Neural cell (in vitro differentiated cells): ENCODE results near the gene TCEA3. TPM values are rescaled to one million over a fixed set of nuclear protein-coding genes. Genes with fewer than 3 reads are reported as not detected.

Experiments
- H2AFZ ChIP-seq: fragments of 200-600, 300-800 bp; sonication (generic), shearing (Covaris generic); 2 replicates; pipeline ENCODE4 v1.6.0; 2014; ENCODE audit warnings: low read depth, mild to moderate bottlenecking, antibody characterized with exemption, low read length, moderate library complexity
- H3F3A ChIP-seq: fragments of 200-600 bp; shearing (Covaris generic); 2 replicates; pipeline ENCODE4 v1.6.1; 2016; ENCODE audit warnings: mild to moderate bottlenecking, moderate library complexity, mixed read lengths, antibody characterized with exemption, low read length; ENCODE audit not compliant: insufficient read depth, poor library complexity, severe bottlenecking
- H3K27ac ChIP-seq: fragments of 200-600, 300-800 bp; sonication (generic), shearing (Covaris generic); 2 replicates; pipeline ENCODE4 v1.5.1; 2014; ENCODE audit warnings: mild to moderate bottlenecking, low read length, moderate library complexity
- H3K27me3 ChIP-seq: fragments of 300-800, 200-600 bp; sonication (generic), shearing (Covaris generic); 2 replicates; pipeline ENCODE4 v1.6.0; 2014; ENCODE audit warnings: mild to moderate bottlenecking, low read depth, low read length, moderate library complexity; ENCODE audit not compliant: insufficient read depth
- H3K36me3 ChIP-seq: fragments of 300-800, 200-600 bp; sonication (generic), shearing (Covaris generic); 2 replicates; pipeline ENCODE4 v1.5.1; 2014; ENCODE audit warnings: mild to moderate bottlenecking, antibody characterized with exemption, low read length, moderate library complexity; ENCODE audit not compliant: insufficient read depth
- H3K4me2 ChIP-seq: fragments of 300-800, 200-600 bp; sonication (generic), shearing (Covaris generic); 2 replicates; pipeline ENCODE4 v1.6.0; 2014; ENCODE audit warnings: mild to moderate bottlenecking, low read length
- H3K4me3 ChIP-seq: fragments of 300-800, 200-600 bp; sonication (generic), shearing (Covaris generic); 2 replicates; pipeline ENCODE4 v1.5.1; 2014; ENCODE audit warnings: mild to moderate bottlenecking, low read length, moderate library complexity
- H3K79me2 ChIP-seq: fragments of 200-600 bp; shearing (Covaris generic); replicated peaks from 2 replicates; pipeline ENCODE4 v1.6.0; 2014; ENCODE audit warnings: mild to moderate bottlenecking, low read length, moderate library complexity; ENCODE audit not compliant: insufficient read depth
- H3K9ac ChIP-seq: fragments of 300-800, 200-600 bp; sonication (generic), shearing (Covaris generic); 2 replicates; pipeline ENCODE4 v1.6.1; 2016; ENCODE audit warnings: mild to moderate bottlenecking, low read length, mixed read lengths
- H3K9me2 ChIP-seq: fragments of 200-600 bp; shearing (Covaris generic); 2 replicates; pipeline ENCODE4 v1.6.1; 2016; ENCODE audit warnings: mild to moderate bottlenecking, low read length, mixed read lengths; ENCODE audit not compliant: insufficient read depth
- H3K9me3 ChIP-seq: fragments of 200-600, 300-800 bp; sonication (generic), shearing (Covaris generic); 2 replicates; pipeline ENCODE4 v1.6.1; 2016; ENCODE audit warnings: mild to moderate bottlenecking, mixed run types, low read length, moderate library complexity, mixed read lengths
- H4K20me1 ChIP-seq: fragments of 200-600 bp; shearing (Covaris generic); 2 replicates; pipeline ENCODE4 v1.6.1; 2016; ENCODE audit warnings: mild to moderate bottlenecking, mixed run types; ENCODE audit not compliant: insufficient read depth
- CTCF ChIP-seq: fragments of 450-650 bp; IDR thresholded peaks from 2 replicates; pipeline ENCODE4 v1.5.1; 2014; ENCODE audit warnings: antibody characterized with exemption, mild to moderate bottlenecking, moderate library complexity; ENCODE audit not compliant: poor library complexity, severe bottlenecking
- EP300 ChIP-seq: fragments of 450-650 bp; conservative IDR thresholded peaks from 2 replicates; pipeline ENCODE4 v1.6.1; 2014; ENCODE audit warnings: antibody characterized with exemption, mild to moderate bottlenecking, moderate library complexity; ENCODE audit not compliant: poor library complexity, severe bottlenecking
- EZH2 ChIP-seq: fragments of 200-600, 300-800 bp; shearing (Covaris generic), sonication (generic); IDR thresholded peaks from 2 replicates; pipeline ENCODE4 v1.6.1; 2014; ENCODE audit warnings: antibody characterized with exemption, low read length, borderline replicate concordance, mild to moderate bottlenecking; ENCODE audit not compliant: insufficient read depth, poor library complexity, severe bottlenecking
- MXI1 ChIP-seq: fragments of 450-650 bp; conservative IDR thresholded peaks from 2 replicates; pipeline ENCODE4 v1.6.1; 2014; ENCODE audit warnings: antibody characterized with exemption, mild to moderate bottlenecking; ENCODE audit not compliant: poor library complexity, severe bottlenecking
- POLR2AphosphoS5 ChIP-seq: IDR thresholded peaks from 2 replicates; pipeline ENCODE4 v1.6.1; 2012
- RAD21 ChIP-seq: fragments of 450-650 bp; conservative IDR thresholded peaks from 2 replicates; pipeline ENCODE4 v1.6.1; 2014; ENCODE audit warnings: antibody characterized with exemption, mild to moderate bottlenecking, moderate library complexity
- SMC3 ChIP-seq: fragments of 450-650 bp; conservative IDR thresholded peaks from 2 replicates; pipeline ENCODE4 v1.6.1; 2014; ENCODE audit warnings: antibody characterized with exemption, mild to moderate bottlenecking, moderate library complexity; ENCODE audit not compliant: poor library complexity
- TAF1 ChIP-seq: IDR thresholded peaks from 2 replicates; pipeline ENCODE4 v1.6.1; 2012; ENCODE audit warnings: low read depth
- polyA plus RNA-seq: library from polyadenylated mRNA; depleted of rRNA; stranded (reverse); fragments of >200 nt; gene quantifications from 2 replicates; pipeline ENCODE4 v1.2.3, GENCODE V29; 2014
- TF ChIP-seq, protein P1 (sequence below): IDR thresholded peaks from 2 replicates; pipeline ENCODE4 v1.6.1; 2012; ENCODE audit warnings: borderline replicate concordance

The TCEA3 gene
- polyA plus RNA-seq, 1 donor from 2014 or later, result not detected

DNA sequence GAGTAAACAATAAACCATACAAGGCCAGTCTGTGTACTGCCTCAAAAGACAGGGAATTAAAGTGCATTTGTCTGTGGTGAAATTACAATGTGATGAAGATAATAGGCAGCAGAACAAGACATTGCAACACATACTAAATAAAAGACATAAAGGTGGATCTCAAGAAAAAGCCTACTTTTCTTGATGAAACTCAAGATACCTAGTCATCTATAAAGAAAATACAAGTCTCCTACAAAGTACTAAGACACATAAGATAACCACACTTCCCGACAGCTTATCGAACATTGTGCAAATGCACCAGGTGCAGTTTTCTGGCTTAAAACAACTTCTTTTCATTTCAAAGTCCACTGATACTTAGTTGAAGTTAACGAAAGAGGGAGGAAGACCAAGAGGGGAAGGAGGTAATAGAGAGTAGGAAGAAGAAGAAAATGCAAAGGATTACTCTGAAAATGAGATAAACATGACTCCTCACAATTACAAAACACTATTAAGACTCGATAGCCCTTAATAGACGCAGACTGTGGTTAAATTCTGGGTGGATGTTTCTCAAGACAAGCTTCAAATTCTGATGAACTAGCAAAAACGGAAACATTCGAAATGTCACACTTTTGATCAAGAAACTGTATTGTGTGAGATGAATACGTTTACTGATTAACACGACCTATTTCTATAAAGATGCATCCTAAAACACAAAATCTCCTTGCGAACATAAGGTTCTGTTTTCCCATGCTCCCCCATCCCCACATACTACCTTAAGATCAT is 82.4 kb downstream of the TCEA3 start:
- Histone ChIP-seq H3K79me2 (peaks cover 67% of the 10 kb centered on the region), H3K9ac (peak overlapping the region; percentile 98), H4K20me1 (peaks cover 52% of the 10 kb centered on the region), H3K27me3 (no peaks in the 10 kb centered on the region), H3K4me2 (peak overlapping the region; percentile 70), H3F3A (no peaks in the 10 kb centered on the region), H3K9me2 (no peaks in the 10 kb centered on the region), H2AFZ (no peak overlapping the region), H3K9me3 (no peaks in the 10 kb centered on the region), H3K36me3 (peaks cover 7% of the 10 kb centered on the region), H3K27ac (no peak overlapping the region), H3K4me3 (peak overlapping the region; percentile 81)
- TF ChIP-seq, protein P1, sequence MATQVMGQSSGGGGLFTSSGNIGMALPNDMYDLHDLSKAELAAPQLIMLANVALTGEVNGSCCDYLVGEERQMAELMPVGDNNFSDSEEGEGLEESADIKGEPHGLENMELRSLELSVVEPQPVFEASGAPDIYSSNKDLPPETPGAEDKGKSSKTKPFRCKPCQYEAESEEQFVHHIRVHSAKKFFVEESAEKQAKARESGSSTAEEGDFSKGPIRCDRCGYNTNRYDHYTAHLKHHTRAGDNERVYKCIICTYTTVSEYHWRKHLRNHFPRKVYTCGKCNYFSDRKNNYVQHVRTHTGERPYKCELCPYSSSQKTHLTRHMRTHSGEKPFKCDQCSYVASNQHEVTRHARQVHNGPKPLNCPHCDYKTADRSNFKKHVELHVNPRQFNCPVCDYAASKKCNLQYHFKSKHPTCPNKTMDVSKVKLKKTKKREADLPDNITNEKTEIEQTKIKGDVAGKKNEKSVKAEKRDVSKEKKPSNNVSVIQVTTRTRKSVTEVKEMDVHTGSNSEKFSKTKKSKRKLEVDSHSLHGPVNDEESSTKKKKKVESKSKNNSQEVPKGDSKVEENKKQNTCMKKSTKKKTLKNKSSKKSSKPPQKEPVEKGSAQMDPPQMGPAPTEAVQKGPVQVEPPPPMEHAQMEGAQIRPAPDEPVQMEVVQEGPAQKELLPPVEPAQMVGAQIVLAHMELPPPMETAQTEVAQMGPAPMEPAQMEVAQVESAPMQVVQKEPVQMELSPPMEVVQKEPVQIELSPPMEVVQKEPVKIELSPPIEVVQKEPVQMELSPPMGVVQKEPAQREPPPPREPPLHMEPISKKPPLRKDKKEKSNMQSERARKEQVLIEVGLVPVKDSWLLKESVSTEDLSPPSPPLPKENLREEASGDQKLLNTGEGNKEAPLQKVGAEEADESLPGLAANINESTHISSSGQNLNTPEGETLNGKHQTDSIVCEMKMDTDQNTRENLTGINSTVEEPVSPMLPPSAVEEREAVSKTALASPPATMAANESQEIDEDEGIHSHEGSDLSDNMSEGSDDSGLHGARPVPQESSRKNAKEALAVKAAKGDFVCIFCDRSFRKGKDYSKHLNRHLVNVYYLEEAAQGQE, result no peak
- no peak for TF ChIP-seq CTCF
- no peak for TF ChIP-seq SMC3
- no peak for TF ChIP-seq EP300
- TF ChIP-seq POLR2AphosphoS5, result no peak
- TF ChIP-seq EZH2, result no peak
- TF ChIP-seq RAD21, result no peak
- TF ChIP-seq TAF1, result no peak
- TF ChIP-seq MXI1, result no peak

DNA sequence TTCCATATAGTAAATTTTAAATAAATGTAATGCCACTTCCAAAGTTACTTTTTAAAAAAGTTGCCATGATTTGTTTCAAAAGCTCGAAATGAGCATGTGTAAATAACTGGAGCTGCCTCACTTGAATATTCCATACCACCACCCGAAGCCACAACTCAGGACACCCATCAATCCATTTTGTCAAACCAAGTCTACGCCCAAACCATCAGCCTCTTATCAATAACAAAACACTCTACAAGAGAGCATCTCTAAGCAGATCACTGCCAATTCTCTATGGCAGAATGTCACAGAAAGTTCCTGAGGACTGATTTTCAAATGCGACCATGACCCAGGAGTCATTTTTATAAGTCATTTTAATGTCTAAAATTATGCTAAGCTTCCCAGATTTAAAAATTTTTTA is 84.9 kb downstream of the TCEA3 start:
- Histone ChIP-seq H3K9me3 (no peaks in the 10 kb centered on the region), H3F3A (no peaks in the 10 kb centered on the region), H3K9ac (no peak overlapping the region), H3K27me3 (no peaks in the 10 kb centered on the region), H3K27ac (no peak overlapping the region), H4K20me1 (peaks cover 55% of the 10 kb centered on the region), H3K36me3 (peaks cover 7% of the 10 kb centered on the region), H3K79me2 (peaks cover 82% of the 10 kb centered on the region), H3K4me3 (peak overlapping the region; percentile 81), H2AFZ (no peak overlapping the region), H3K4me2 (no peak overlapping the region), H3K9me2 (no peaks in the 10 kb centered on the region)
- TF ChIP-seq SMC3 (no peak), TAF1 (no peak), POLR2AphosphoS5 (no peak), EZH2 (no peak), RAD21 (no peak), EP300 (no peak), MXI1 (no peak), CTCF (no peak)
- TF ChIP-seq, protein P1, result no peak
